NCI-H82 treated with DMSO at 0.1 percent for 48 hours (cell line): Measurements from ENCODE around the gene ERCC5.

Experiments
- DNase-seq: peaks from one replicate; lab custom pipeline; 2025; ENCODE audit not compliant: unreplicated experiment; lab: John Stamatoyannopoulos, UW

ERCC5 gene

GRCh38 chr13:102881819-102882686, 36.2 kb downstream of the ERCC5 start:
- DNase-seq: no peak

GRCh38 chr13:102892503-102892902, 46.7 kb downstream of the ERCC5 start:
- no peak for DNase-seq

DNA sequence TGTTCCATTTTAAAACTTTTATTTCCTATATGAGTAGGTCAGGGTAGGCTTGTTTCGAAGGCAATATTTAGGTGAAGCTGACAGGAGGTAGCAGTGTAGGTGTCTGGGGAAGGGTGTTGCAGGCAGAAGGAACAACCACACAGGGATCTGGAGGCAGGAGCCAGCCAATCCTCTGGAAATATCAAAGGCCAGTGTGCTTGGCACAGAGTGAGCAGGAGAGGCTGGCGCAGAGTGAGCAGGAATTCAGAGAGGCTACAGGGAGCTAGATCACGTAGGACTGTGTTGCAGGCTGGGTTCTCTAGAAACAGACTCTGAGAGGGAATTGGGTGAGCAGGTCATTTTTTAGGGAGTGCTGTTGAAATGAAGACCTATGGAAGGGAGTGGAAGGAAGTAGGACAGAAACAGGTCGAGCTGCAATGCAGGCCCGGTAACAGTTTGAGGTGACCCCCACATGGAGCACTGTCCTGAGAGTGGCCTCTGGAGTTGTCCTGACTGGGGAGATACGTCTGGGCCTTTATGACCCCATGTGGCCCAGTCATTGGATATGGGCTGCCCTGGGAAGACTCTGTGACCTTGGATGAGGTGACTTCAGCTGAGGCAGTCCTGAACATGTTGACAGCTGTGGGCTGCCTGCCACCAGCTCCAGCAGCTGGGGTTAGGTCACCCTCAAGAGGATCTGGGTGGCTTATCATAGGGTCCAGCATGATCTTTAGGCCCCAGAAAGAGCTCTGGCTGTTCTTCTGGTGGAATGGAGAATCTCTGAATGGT, 51.7 kb downstream of the ERCC5 start:
- no peak for DNase-seq

- DNase-seq: no peak
Measured at GRCh38 chr13:102900193-102900608, 54.4 kb downstream of the ERCC5 start.

DNA sequence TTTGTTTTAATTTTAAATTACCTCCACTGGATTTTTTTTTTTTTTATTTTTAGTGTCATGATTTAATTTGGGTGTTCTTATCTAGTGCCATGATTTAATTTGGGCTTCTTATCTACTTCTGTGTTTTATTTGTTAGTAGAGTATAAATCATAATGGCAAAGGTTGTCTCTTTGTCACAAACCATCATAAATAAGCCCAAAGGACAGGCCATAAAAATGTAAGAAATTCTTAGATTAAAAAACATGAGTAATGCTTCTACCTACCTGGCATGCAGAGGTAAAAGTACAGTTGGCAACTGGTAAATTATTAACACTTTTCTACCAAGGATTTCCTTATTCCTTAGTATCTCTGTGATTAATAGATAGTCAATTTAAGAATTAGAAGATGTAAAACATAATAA, 55.2 kb downstream of the ERCC5 start:
- DNase-seq: no peak

- DNase-seq: no peak
Measured at GRCh38 chr13:102901615-102902305, 55.9 kb downstream of the ERCC5 start.

DNA sequence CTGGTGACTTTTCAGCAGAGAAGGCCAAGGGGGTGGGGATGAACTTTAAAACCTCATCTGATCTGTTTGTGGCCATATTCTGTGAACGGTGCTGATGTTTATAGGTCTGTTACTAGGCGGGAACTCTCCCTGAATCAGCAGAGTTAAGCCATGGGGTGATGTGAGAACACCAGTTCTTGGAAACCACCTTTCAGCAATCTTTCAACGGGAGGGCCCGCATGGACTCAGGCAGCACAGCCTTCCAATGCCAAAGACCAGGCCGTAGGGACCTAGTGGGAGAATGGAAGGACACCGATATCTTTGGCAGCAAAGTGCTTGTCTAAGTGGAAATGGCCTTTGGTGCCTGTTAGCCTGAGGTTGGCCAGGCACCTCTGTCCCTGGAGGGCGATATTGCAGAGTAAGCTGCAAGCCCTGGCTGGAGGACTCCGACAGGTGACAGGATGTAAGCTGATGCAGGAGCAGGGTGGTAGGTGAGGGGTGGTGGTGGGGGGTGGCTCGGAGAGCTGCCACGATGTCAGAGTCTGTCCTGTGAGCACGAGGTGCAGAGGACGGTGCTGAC, 57.0 kb downstream of the ERCC5 start:
- DNase-seq: no peak

DNA sequence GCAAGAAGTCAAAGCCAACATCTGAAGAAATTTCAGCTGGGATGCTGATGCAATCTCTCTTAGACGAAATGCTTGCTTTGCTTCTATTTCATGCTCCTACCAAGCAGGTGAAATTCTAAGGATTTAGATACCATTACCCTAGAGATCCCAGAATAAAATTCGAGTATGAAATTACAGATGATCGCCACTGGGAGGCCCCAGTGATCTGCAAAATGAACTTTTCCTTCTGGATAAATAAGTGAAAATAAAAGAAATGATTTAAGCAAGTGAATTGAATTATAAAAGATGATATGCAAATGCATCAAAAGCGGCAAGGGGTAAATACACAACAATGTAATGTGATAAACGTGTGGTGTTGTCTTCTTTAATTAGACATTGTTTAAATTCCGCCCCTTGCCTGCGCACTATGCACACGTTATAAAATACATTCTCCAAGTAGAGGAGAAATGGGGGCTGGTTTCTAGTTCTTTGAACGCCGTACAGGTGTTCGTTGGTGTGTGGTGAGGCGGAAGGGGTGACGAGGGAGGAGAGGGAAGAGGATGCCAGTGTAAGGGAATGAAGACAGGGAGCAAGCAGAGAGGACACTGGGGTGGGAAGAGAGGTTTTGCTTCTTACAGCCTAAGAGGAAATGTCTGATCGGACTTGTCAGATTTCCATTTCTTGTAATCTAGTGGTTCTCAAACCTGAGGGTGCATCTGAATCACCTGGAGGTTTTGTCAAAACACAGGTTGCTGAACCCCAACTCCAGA, 58.0 kb downstream of the ERCC5 start:
- no peak for DNase-seq

- DNase-seq: no peak
Measured at GRCh38 chr13:102904408-102904862, 58.6 kb downstream of the ERCC5 start.

GRCh38 chr13:102905905-102906771, 60.3 kb downstream of the ERCC5 start:
- DNase-seq: no peak

DNA sequence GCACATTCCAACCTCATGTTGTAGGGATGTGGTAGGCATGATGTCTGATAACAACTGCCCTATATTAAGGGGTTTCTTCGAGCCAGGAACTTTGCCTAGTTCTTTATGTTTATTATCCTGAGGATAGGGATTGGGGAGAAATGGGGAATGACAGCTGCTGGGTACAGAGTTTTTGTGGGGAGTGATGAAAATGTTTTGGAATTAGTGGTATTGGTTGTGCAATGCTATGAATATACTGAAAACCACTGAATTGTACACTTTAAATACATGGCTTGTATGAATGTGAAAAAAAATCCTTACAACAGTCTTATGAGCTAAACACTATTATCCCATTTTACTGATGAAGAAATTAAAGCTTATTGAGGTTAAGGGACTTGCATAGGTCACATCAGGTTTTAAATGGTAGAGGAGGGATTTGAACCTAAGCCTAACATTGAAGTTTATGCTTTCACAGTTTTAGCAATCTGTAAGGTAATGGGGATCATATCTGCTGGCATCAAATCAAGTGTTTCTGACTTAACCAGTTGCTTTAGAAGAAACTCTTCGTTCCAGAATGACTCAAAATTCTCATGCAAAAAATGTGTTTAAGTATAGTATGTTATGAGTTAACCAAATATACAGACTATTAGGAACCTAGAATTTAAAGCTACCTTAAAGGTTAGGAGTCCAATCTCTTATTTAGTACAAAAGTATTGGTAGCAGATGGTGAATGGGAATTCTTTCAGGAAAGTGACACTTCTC, 61.4 kb downstream of the ERCC5 start:
- no peak for DNase-seq

- no peak for DNase-seq
Measured at GRCh38 chr13:102907886-102908515, 62.2 kb downstream of the ERCC5 start.

DNA sequence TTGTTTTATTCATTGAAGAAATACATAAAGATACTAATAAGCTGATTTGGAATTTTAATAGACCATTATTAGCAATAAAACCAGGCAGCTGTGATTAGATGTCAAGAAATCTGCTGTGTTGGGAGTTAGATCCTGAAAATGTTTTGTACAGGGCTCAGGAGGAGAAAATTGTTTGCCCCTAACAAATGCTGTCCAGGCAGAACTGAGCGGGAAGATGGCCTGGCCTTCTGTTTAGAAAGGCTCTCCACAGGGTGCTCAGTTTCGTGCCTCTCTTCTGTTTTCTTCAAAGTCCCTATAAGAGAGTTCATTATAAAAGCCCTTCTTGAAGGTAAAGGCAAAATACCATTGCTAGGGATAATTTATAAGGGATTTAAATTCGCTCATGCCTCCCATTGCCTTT, 64.1 kb downstream of the ERCC5 start:
- no peak for DNase-seq

DNA sequence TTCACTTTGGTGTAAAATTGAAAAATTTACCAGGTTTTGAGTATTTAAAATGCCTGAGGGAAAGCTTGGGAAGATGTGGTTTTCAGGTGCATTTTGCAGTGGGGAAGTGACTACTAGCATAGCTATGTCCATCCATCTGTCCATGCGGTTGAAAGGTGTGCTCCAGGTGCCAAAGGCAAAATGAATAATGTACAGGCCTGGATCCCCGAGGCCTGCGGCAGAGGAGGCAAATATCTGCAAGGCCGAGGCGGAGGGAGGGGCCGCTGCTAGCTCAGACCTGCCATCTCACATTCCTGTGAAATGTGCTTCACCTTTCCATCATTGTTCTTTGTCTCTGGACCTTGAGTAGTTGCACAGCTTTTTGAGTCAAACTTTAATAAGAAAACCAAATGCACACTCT, 65.5 kb downstream of the ERCC5 start:
- DNase-seq: no peak

GRCh38 chr13:102912599-102912998, 66.8 kb downstream of the ERCC5 start:
- DNase-seq: no peak

DNA sequence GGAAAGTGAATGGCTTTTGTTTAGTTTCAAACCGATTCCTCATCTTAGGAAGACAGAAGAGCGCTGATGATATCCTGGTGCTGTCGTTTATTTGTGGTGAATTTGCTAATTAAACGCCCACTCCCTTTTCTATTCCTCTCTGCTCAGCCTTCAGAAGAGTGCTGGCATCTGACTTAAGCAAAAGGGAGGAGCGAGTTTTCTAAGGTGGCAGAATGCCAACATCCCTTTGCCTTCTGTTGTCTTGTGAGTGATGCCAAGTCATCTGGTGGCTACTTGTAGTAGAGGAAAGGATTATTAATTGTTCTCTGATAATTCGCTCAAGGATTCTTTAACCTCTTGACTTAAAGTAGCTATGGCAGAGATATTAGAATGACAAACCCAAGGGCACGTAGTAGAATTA, 68.1 kb downstream of the ERCC5 start:
- no peak for DNase-seq

- no peak for DNase-seq
Measured at GRCh38 chr13:102914339-102914930, 68.6 kb downstream of the ERCC5 start.

DNA sequence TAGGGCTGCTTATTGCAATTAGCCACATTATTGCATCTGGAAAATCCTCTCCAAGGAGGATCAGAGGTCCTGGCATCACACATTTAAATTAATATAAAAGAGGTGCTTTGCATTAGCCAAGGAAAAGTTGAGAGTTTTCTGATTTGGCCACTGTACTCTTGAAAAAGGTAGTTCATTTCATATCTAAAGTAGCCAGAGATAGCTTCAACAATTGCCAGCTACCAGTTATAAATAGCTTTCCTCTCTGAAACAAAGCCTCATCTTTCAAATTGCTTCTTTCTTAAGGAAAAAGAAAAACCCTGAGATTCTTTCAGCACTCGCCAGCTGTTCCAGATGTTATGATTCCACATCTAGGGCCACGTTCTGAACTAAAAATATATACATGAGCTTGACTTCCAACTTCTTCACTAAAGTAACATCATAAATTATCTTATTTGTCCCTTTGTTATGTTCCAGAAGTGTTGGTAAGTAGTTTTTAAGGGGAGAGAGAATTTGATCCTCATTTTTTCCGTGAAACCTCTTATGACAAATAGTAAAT, 69.6 kb downstream of the ERCC5 start:
- DNase-seq: no peak
